Middle frontal gyrus (tissue), 1 donor: ENCODE data around the gene DCST1.
"Not testable (repeated sequence)": the region's sequence is repeated elsewhere in the genome, so short reads cannot be mapped to it uniquely, and the experiment has no call there.

Source experiments
- DNase-seq: peaks from one replicate; pipeline ENCODE4 v3.0.0-alpha.2; 2015; ENCODE audit warnings: low spot score; ENCODE audit errors: extremely low spot score

The DCST1 gene, protein sequence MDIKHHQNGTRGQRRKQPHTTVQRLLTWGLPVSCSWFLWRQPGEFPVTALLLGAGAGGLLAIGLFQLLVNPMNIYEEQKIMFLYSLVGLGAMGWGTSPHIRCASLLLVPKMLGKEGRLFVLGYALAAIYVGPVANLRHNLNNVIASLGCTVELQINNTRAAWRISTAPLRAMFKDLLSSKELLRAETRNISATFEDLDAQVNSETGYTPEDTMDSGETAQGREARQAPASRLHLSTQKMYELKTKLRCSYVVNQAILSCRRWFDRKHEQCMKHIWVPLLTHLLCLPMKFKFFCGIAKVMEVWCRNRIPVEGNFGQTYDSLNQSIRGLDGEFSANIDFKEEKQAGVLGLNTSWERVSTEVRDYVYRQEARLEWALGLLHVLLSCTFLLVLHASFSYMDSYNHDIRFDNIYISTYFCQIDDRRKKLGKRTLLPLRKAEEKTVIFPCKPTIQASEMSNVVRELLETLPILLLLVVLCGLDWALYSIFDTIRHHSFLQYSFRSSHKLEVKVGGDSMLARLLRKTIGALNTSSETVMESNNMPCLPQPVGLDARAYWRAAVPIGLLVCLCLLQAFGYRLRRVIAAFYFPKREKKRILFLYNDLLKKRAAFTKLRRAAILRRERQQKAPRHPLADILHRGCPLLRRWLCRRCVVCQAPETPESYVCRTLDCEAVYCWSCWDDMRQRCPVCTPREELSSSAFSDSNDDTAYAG

DNA sequence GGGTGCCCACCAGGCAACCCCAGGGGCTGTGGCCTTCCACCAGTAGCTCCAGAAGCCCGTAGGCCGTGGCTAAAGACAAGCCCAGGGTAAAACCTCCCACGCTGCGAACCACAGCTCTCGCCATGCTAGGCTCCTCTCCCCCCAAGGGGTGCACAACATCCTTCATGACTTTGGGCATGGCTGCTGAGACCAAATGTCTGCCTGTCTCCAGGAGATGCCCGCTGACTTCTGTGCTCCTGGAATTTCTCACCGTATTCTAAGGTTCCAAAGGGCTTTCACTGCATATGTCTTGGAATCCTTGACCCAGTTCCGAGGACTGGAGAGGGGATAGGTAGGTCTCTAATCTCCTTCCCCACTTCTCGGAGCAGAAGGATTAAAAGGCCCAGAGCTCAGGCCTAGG is at the start of gene DCST1, which contains the start of gene DCST2:
Gene DCST1, plus strand, starts transcription at position 301 of the 400 bp plus-strand sequence. CDS start 213 bp downstream, outside the sequence.
Gene DCST2, minus strand, starts transcription at position 258 of the 400 bp plus-strand sequence. Its CDS starts 80 bp downstream, at position 178.
- no peak for DNase-seq

DNA sequence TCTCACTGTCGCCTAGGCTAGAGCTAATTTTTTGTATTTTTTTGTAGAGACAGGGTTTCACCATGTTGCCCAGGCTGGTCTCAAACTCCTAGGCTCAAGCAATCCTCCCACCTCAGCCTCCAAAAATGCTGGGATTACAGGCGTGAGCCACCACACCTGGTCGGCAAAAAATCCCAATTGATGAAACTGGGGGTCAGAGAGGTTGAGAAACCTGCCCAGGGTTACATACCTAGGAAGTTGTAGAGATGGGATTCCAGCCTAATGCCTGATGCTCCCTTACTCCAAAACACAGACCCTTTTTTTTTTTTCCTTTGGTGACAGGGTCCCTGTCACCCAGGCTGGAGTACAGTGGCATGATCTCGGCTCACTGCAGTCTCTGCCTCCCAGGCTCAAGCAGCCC is 46.9 kb upstream of the DCST1 start:
- not testable (repeated sequence) for DNase-seq

DNA sequence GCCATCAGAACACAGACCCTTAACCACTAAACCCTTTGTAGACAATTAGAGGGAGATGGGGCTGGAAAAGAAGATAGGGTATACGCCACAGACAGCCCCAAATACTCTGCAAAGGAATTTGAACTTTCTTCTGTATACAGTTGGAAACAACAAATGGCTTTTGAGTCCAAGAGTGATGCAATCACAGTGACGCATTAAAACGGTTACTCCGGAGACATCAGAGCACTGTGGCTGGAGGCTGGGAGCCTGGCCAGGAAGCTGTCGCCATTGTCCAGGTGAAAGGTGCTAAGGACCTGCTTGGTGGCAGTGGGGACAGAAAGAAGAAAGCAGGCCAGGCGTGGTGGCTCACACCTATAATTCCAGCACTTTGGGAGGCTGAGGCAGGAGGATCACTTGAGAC is 46.3 kb upstream of the DCST1 start:
- no peak for DNase-seq

DNA sequence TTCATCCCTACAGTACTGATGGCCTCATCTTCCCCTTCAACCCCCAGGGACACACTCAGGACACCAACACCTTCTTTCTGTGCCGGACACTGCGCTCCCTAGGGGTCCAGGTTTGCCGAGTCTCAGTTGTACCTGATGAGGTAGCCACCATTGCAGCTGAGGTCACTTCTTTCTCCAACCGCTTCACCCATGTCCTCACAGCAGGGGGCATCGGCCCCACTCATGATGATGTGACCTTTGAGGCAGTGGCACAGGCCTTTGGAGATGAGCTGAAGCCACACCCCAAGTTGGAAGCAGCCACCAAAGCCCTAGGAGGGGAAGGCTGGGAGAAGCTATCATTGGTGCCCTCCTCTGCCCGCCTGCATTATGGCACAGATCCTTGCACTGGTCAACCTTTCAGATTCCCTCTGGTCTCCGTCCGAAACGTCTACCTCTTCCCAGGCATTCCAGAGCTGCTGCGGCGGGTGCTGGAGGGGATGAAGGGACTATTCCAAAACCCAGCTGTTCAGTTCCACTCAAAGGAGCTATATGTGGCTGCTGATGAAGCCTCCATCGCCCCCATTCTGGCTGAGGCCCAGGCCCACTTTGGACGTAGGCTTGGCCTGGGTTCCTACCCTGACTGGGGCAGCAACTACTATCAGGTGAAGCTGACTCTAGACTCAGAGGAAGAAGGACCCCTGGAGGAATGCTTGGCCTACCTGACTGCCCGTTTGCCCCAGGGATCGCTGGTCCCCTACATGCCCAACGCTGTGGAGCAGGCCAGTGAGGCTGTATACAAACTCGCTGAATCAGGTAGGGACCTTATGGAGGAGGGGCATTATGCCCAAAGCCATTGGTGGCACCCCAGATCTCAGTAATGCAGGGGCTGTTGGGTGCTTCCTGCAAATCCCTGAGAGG is 45.3 kb upstream of the DCST1 start:
- DNase-seq = no peak

DNA sequence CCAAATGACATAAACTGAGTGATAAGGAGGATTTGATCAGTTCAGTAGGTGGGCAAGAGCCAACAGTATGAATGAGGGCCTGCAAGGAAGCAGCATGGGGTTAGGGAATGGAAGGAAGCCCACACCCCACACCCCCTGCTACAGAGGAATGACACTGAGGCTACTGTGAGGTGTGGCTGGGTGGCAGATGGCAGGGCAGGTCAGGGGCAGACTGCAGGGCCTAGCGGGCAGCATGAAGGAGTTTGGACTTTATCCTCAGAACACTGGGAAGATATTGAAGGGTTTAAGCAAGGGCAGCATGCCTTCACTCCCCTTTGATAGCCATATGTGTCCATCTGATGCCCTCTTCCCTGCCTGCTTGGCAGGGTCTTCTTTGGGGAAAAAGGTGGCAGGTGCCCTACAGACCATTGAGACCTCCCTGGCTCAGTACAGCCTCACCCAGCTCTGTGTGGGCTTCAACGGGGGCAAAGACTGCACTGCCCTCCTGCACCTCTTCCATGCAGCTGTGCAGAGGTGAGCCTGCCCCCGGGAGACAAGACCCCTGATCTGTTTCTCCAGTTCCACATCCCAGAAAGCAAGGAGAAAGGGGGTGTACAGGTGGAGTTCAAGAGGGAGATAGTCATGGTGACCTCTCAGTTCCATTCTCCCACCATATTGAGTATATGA is 44.3 kb upstream of the DCST1 start:
- no peak for DNase-seq

DNA sequence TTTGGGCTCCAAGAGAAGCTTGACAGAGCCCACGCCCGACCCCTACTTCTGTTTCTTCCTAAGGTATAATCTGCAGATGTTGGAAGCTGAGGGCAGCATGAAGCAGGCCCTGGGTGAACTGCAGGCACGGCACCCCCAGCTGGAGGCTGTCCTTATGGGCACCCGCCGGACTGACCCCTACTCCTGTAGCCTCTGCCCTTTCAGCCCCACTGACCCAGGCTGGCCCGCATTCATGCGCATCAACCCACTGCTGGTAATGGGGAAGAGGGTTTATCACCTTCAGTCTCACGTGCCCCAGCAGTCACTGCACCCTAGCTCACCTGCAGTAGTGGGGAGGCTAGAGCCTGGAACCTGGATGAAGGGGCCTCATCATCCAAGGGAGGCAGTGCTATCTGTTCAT is 43.3 kb upstream of the DCST1 start:
- DNase-seq = no peak

DNA sequence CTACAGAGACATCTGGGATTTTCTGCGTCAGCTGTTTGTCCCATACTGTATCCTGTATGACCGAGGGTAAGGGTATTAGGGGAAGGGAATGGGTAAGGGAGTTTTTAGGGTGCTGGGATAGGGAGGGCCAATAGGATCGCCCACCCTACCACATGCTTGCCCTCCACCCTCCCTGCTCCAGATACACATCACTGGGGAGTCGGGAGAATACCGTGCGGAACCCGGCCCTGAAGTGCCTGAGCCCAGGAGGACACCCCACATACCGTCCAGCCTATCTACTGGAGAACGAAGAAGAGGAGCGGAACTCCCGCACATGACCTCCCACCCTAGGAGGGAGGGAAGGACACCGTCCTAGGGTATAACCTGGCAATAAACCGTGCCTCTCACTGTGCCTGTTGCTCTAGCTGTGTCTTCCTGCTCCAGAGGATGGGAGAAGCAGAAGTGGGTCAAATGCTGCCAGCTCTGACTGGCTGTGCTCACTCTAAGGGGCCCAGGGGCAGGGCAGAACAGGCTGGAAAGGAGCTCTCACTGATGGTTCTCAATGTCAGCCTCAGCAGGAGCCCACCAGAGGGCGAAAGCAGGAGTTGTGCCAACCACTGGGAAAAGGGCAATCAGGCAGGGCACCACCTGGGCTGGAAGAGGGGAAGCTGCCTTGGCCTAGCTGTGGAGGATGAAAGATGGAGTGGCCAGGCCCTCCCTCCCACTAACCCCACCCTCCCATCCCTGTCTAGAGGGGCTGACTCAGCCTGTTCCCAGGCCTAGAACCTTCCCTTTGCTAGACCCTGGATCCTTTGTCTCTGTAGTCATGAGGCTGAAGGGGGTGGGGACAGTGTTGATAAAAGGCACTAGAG is 40.7 kb upstream of the DCST1 start:
- DNase-seq = no peak

DNA sequence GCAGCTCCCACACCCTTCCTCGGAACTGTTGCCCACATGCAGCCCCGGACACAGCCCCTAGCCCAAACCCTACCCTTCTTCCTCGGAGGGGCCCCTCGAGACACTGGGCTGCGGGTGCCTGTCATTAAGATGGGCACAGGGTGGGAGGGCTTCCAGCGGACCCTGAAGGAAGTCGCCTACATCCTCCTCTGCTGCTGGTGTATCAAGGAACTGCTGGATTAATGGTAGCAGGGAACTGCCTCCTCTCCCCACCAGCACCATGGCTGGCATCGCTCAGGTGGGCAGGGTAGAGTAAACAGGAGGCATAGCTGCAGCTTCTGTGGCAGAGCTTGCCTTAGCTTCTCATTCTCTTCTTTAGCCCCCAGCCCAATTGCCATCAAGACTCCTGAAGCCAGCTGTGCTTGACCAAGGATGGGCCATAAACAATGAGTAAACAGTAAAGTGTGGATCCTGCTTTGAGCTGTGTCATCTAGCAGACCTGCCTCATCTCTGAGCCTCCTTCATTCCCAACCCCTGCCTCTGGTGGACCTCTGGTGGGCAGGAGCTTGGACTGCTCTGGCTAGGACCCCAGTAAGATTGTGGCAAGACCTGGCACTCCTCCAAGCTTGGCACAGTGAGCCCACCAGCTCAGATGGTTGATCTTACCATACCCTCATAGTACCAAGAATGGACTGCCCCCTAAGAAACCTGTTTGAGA is 39.9 kb upstream of the DCST1 start, which contains the start of gene LENEP:
Gene LENEP, plus strand, starts transcription at position 15 of the 697 bp plus-strand sequence. Its CDS starts 22 bp downstream, at position 37.
- DNase-seq = no peak

DNA sequence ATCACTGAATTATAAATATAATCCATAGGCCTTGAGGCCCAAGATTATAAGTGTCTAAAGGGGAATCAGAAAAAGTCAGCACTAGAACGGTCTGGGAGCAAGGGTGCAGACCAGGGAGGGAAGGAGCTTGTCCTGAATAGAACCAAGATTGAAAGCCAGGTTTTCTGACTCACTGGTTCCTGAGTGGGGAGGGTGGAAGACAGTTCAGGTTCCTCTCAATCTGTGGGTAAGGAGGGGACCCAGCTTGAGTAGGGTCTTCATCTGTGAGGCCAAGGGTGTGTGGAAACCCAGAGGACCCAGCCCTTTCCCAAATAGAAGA is 39.4 kb upstream of the DCST1 start:
- no peak for DNase-seq

DNA sequence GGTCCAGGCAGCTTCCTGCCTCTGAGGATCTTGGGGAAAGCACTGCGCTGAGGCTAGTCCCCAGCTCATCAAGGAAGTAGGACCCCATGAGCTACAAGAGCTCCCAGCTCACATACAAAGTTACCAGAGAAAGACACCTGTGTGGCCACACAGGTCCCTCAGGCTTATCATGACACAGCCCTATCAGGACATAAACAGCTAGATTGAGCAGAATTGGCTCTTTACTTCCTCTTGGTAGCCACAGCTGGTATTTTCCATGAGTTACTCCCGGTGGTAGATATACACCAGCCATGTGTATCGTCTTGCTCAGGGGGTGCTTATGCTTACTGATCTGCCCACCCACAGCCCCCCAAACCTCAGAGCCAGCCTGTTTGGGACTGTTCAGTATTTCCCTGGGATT is 39.0 kb upstream of the DCST1 start:
- DNase-seq = no peak

DNA sequence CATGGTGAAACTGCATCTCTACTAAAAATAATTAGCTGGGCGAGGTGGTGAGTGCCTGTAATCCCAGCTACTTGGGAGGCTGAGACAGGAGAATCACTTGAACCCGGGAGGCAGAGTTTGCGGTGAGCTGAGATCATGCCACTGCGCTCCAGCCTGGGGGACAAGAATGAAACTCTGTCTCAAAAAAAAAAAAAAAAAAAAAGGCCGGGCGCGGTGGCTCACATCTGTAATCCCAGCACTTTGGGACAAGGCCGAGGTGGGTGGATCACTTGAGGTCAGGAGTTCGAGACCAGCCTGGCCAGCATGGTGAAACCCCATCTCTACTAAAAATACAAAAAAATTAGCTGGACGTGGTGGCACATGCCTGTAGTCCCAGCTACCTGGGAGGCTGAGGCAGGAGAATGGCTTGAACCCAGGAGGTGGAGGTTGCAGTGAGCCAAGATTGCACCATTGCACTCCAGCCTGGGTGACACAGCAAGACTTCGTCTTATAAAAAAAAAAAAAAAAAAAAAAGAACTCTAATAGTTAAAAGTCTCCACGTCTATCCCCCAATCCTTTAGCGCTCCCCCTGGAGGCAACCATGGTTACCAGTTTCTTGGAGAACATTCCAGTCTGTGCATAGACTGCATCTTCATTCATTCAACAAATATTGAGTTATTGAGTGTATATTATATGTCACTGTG is 38.2 kb upstream of the DCST1 start:
- DNase-seq = not testable (repeated sequence)

DNA sequence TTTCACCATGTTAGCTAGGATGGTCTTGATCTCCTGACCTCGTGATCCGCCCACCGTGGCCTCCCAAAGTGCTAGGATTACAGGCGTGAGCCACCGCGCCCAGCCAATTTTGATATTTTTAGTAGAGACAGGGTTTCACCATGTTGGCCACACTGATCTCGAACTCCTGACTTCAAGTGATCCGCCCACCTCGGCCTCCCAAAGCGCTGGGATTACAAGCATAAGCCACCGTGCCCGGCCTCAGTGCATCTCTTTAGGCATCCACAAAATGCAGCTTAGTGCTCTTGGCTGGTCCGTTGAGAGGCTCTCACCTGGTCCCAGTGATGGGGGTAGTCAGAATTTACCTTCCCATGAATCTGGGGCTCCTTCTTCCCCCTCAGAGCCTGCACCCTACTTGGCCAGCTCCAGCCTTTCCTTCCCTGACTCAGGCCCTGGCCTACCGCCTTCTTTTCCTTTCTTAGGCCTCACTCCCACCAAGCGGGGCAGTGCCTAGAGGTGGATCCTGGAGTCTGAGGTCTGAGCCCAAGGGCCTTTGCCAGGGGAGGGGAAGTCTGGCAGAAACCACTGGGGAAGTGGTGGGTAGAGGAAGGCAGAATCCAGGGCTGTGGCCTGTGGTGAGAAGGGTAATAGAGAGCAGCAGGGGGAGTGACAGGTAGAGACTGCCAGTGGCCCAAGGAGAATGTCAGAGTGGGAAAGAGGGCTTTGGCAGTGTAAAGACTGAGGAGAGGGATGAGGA is 36.5 kb upstream of the DCST1 start:
- DNase-seq = no peak

DNA sequence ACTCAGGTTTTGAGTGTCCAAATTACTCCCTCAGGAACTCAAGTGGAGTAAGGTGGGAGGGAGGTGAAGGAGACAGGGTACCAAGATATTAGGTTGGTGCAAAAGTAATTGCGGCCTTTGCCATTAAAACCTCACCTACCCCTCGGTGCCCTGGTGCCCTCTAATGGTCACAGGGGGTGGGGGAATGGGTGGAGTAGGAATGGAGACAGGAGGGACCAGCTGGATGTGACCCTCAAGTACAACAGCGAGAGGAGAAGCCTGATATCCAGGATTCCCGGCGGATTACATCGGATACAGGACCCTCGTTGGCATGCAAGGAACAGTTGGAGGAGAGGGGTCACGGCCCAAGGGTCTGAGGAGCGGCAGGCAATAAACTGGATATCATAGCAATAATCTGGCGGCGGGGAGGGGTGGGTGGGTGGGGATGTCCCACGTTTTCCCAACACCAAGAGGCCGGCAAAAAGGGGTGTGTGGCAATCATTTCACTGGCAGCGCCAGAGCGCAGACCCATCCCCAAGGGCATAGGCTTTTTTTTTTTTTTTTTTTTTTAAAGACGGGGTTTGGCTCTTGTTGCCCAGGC is 35.3 kb upstream of the DCST1 start:
- no peak for DNase-seq

DNA sequence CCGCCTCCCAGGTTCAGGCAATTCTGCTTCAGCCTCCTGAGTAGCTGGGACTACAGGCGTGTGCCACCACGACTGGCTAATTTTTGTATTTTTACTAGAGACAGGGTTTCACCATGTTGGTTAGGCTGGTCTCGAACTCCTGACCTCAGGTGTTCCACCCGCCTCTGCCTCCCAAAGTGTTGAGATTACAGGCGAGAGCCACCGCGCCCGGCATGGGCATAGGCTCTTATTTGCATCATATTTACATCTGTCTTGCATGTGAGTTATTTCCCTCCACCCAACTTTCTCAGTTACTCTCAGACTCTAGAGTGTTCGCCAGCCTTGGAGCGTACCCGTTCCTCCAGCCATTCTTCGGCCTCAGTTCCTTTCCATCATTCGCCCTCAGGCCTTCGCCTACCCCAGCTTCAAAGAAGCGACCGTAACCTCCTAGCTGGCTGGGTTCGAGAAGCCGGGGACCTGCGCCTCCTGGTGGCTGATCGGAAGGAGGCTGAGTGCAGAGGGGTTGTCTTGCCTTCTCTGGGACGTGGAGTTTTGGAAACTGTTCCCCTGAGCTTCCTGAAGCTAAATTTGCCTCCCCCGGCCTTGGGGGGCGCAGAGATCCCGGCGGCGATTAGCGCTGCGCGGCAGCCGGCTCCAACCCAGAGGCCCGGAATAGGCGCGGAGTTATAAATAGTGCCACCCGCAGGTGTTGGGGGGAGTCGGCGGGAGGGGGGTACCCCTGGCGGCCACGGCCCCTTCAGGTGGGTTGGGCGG is 34.6 kb upstream of the DCST1 start:
- DNase-seq = no peak

DNA sequence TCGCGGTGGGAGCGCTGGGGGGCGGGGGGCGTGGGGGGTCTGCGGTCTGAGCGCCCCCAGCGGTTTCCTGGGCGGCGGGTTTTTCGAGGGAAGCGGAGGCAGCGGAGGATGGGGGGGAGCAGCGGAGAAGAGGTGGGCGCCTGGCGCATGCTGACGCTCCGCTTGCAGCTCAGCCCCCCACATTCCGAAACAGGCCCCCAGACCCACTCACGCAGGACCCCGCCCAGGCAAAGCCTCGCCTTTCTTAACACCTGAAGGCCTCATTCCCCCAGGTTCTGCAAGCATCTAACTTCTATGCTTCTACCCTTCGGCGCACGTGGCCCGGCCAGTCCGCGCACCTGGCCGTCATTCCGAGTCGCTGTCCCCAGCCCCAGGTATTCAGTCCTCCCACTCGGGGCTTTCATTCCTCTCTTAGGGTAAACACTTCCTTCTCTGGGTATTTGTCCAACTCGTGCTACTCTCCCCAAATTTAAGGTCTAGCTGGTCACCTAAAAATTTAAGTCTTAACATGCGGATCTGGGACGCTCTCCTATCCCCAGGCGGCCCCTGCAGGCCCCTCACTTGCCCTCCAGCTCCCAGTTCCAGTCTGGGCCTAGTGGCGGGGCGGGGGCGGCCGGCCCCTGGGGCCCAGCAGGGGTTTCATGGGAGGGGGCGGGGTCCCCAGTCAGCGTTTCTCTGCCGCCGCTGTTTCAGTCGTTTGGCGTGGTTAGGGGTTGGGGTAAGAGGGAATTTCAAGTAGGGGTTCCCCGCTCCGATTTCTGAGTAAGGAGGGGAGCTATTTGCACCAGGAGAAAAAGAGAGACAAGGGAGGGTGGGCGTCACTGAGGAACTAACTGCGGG is 33.8 kb upstream of the DCST1 start:
- DNase-seq = no peak

DNA sequence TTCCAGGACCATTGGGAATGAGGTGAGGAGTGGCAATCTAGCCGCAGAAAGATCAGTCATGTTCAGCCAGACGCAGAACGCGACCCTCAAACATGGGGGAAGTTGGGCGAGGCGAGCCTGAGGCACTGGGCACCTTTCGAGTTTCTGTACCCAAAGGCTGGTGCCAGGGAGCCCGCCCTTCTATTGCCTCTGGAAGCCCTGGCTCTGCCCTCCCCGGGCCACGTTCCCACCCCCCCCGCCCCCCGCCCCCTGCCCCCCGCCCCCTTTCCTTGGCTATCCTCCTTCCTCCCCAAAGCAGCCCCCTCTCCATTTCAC is 33.3 kb upstream of the DCST1 start:
- no peak for DNase-seq
